ENCODE results near the gene GPN2. TPM values are rescaled to one million over a fixed set of nuclear protein-coding genes. Genes with fewer than 3 reads are reported as not detected.

The GPN2 gene
- polyA plus RNA-seq, 3 donors, result 8.3 to 15.9 (median 9.6) TPM

- H3K27ac Mint-ChIP-seq, result no peak overlapping the region
- H3K36me3 Mint-ChIP-seq, result no peaks in the 10 kb centered on the region
- TF ChIP-seq CTCF (IDR thresholded peaks at IDR 0.05), result no peak
- Histone ChIP-seq H3K4me3 (replicated peaks in 1 of 3; ENCODE audit: low read depth in 2 of 3, low read length in 3 of 3) (no peak overlapping the region), H3K9me3 (replicated peaks in 1 of 2; ENCODE audit: control insufficient read depth in 1 of 2, insufficient read depth in 1 of 2, low read length in 2 of 2) (no peaks in the 10 kb centered on the region), H3K4me1 (ENCODE audit: control insufficient read depth in 1 of 2, insufficient read depth in 2 of 2, low read length in 2 of 2) (no peaks in the 10 kb centered on the region), H3K27ac (ENCODE audit: low read depth in 1 of 2, low read length in 2 of 2) (no peak overlapping the region), H3K4me2 (replicated peaks; ENCODE audit: extremely low read depth, low read length, poor library complexity, severe bottlenecking) (no peak overlapping the region), H3K36me3 (replicated peaks in 1 of 2; ENCODE audit: control insufficient read depth in 1 of 2, insufficient read depth in 2 of 2, low read length in 2 of 2) (no peaks in the 10 kb centered on the region), H3K27me3 (ENCODE audit: control insufficient read depth in 2 of 2, insufficient read depth in 2 of 2, low read length in 2 of 2) (no peaks in the 10 kb centered on the region), H3K79me2 (ENCODE audit: insufficient read depth, low read length) (no peaks in the 10 kb centered on the region), H3K9ac (ENCODE audit: insufficient read depth, low read length, poor library complexity, severe bottlenecking) (no peak overlapping the region), H4K20me1 (ENCODE audit: insufficient read depth, low read length) (no peaks in the 10 kb centered on the region), H2AFZ (ENCODE audit: insufficient read depth, low read depth, low read length, poor library complexity, severe bottlenecking) (no peak overlapping the region)
- no peaks in the 10 kb centered on the region for H3K4me1 Mint-ChIP-seq
- intact Hi-C loops (cut with micrococcal nuclease), result no loop called here
- 74% methylated on average over 3 of the region's 5 CpGs for WGBS (ENCODE audit: insufficient coverage)
- H3K9me3 Mint-ChIP-seq, result no peaks in the 10 kb centered on the region
- DNase-seq, result no peak
- peaks cover 2 to 5% (median 3%) of the 10 kb centered on the region in 3 donors for H3K27me3 Mint-ChIP-seq (ENCODE audit: low read depth in 3 of 3)
- H3K4me3 Mint-ChIP-seq, result no peak overlapping the region
Observed at GRCh38 chr1:26915204-26915842, 25.2 kb upstream of the GPN2 start.

- H3K27ac Mint-ChIP-seq, result no peak within 1 kb of the TSS
- H3K27me3 Mint-ChIP-seq (ENCODE audit: low read depth in 3 of 3), result peaks cover 2 to 3% (median 2%) of the 10 kb centered on the region in 3 donors
- no peak within 1 kb of the TSS for H3K4me3 Mint-ChIP-seq
- Histone ChIP-seq H3K36me3 (replicated peaks in 1 of 2; ENCODE audit: control insufficient read depth in 1 of 2, insufficient read depth in 2 of 2, low read length in 2 of 2) (no peaks in the 10 kb centered on the region), H3K79me2 (ENCODE audit: insufficient read depth, low read length) (no peaks in the 10 kb centered on the region), H3K27ac (ENCODE audit: low read depth in 1 of 2, low read length in 2 of 2) (no peak within 1 kb of the TSS), H3K4me3 (replicated peaks in 1 of 3; ENCODE audit: low read depth in 2 of 3, low read length in 3 of 3) (no peak within 1 kb of the TSS), H2AFZ (ENCODE audit: insufficient read depth, low read depth, low read length, poor library complexity, severe bottlenecking) (no peak within 1 kb of the TSS), H3K4me1 (ENCODE audit: control insufficient read depth in 1 of 2, insufficient read depth in 2 of 2, low read length in 2 of 2) (no peaks in the 10 kb centered on the region), H3K4me2 (replicated peaks; ENCODE audit: extremely low read depth, low read length, poor library complexity, severe bottlenecking) (no peak within 1 kb of the TSS), H4K20me1 (ENCODE audit: insufficient read depth, low read length) (no peaks in the 10 kb centered on the region), H3K9ac (ENCODE audit: insufficient read depth, low read length, poor library complexity, severe bottlenecking) (no peak within 1 kb of the TSS), H3K27me3 (ENCODE audit: control insufficient read depth in 2 of 2, insufficient read depth in 2 of 2, low read length in 2 of 2) (no peaks in the 10 kb centered on the region), H3K9me3 (replicated peaks in 1 of 2; ENCODE audit: control insufficient read depth in 1 of 2, insufficient read depth in 1 of 2, low read length in 2 of 2) (no peaks in the 10 kb centered on the region)
- intact Hi-C loops (cut with micrococcal nuclease), result no loop called here
- DNase-seq, result no peak
- H3K4me1 Mint-ChIP-seq, result no peaks in the 10 kb centered on the region
- no peaks in the 10 kb centered on the region for H3K9me3 Mint-ChIP-seq
- no peaks in the 10 kb centered on the region for H3K36me3 Mint-ChIP-seq
- 98% methylated on average over 13 of the region's 16 CpGs for WGBS (ENCODE audit: insufficient coverage)
- TF ChIP-seq CTCF (IDR thresholded peaks at IDR 0.05), result no peak
Observed at GRCh38 chr1:26913754-26914619, 23.9 kb upstream of the GPN2 start, which contains the start of gene NR0B2. TSS of gene NR0B2 (minus strand) at chr1:26913975. CDS start at chr1:26913940, 35 bp downstream.
